PFSK-1 (cell line): ENCODE results near the gene SLC6A11.

Experiments
- FOXP2 ChIP-seq: optimal IDR thresholded peaks from 2 replicates; pipeline ENCODE3; 2011; ENCODE audit warnings: borderline replicate concordance, control low read depth, inconsistent platforms; ENCODE audit not compliant: insufficient read depth; ENCODE audit errors: extremely low read length, extremely low read depth
- POLR2AphosphoS5 ChIP-seq: IDR thresholded peaks from 2 replicates; pipeline ENCODE4 v1.6.1; 2012; ENCODE audit warnings: low read depth, mild to moderate bottlenecking, control low read depth, low read length, moderate library complexity
- SIN3A ChIP-seq: IDR thresholded peaks from 2 replicates; pipeline ENCODE4 v1.6.1; 2012; ENCODE audit warnings: mild to moderate bottlenecking, low read length, moderate library complexity, borderline replicate concordance; ENCODE audit not compliant: insufficient read depth
- TAF1 ChIP-seq: IDR thresholded peaks from 2 replicates; pipeline ENCODE4 v1.6.1; 2012; ENCODE audit warnings: low read length, control low read depth, borderline replicate concordance; ENCODE audit not compliant: insufficient read depth

- TF ChIP-seq SIN3A (no peak), TAF1 (no peak), POLR2AphosphoS5 (no peak), FOXP2 (no peak)
Measured at GRCh38 chr3:10780243-10780642, 35.8 kb upstream of the SLC6A11 start.
